ENCODE measurements around the gene ZNHIT2.

- TF ChIP-seq, protein P1, sequence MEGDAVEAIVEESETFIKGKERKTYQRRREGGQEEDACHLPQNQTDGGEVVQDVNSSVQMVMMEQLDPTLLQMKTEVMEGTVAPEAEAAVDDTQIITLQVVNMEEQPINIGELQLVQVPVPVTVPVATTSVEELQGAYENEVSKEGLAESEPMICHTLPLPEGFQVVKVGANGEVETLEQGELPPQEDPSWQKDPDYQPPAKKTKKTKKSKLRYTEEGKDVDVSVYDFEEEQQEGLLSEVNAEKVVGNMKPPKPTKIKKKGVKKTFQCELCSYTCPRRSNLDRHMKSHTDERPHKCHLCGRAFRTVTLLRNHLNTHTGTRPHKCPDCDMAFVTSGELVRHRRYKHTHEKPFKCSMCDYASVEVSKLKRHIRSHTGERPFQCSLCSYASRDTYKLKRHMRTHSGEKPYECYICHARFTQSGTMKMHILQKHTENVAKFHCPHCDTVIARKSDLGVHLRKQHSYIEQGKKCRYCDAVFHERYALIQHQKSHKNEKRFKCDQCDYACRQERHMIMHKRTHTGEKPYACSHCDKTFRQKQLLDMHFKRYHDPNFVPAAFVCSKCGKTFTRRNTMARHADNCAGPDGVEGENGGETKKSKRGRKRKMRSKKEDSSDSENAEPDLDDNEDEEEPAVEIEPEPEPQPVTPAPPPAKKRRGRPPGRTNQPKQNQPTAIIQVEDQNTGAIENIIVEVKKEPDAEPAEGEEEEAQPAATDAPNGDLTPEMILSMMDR (optimal IDR thresholded peaks at IDR 0.05 in 1 of 3, IDR thresholded peaks at IDR 0.05 in 1 of 3, conservative IDR thresholded peaks at IDR 0.05 in 1 of 3; ENCODE audit: extremely low read depth in 1 of 3, insufficient read depth in 2 of 3, low read length in 3 of 3), result no peak
- no peak for TF ChIP-seq EZH2 (IDR thresholded peaks at IDR 0.05; ENCODE audit: low read length)
Measured at GRCh38 chr11:65152122-65152521, 34.6 kb upstream of the ZNHIT2 start.
